ENCODE results near the gene LAMA2.

Gene LAMA2

GRCh38 chr6:129194306-129194941, 311.5 kb downstream of the LAMA2 start:
- DNase-seq (ENCODE audit: low spot score), result no peak
- TF ChIP-seq CTCF (IDR thresholded peaks at IDR 0.05; ENCODE audit: extremely low read depth, missing control alignments), result no peak

- no peak for DNase-seq (ENCODE audit: low spot score)
- TF ChIP-seq CTCF (IDR thresholded peaks at IDR 0.05; ENCODE audit: extremely low read depth, missing control alignments), result no peak
Measured at GRCh38 chr6:129195161-129195560, 312.2 kb downstream of the LAMA2 start.

- DNase-seq (ENCODE audit: low spot score), result no peak
- no peak for TF ChIP-seq CTCF (IDR thresholded peaks at IDR 0.05; ENCODE audit: extremely low read depth, missing control alignments)
Measured at GRCh38 chr6:129195643-129196042, 312.7 kb downstream of the LAMA2 start.

GRCh38 chr6:129197154-129197553, 314.2 kb downstream of the LAMA2 start:
- DNase-seq (ENCODE audit: low spot score), result no peak
- TF ChIP-seq CTCF (IDR thresholded peaks at IDR 0.05; ENCODE audit: extremely low read depth, missing control alignments), result no peak

GRCh38 chr6:129200151-129200550, 317.2 kb downstream of the LAMA2 start:
- DNase-seq (ENCODE audit: low spot score), result no peak

GRCh38 chr6:129203190-129203900, 320.4 kb downstream of the LAMA2 start:
- DNase-seq (ENCODE audit: low spot score), result no peak
- no peak for TF ChIP-seq CTCF (IDR thresholded peaks at IDR 0.05; ENCODE audit: extremely low read depth, missing control alignments)

More at GRCh38 chr6:129200151-129200550, 317.2 kb downstream of the LAMA2 start:
- TF ChIP-seq CTCF (IDR thresholded peaks at IDR 0.05; ENCODE audit: extremely low read depth, missing control alignments), result no peak

GRCh38 chr6:129206821-129207220, 323.9 kb downstream of the LAMA2 start:
- DNase-seq (ENCODE audit: low spot score), result no peak
- no peak for TF ChIP-seq CTCF (IDR thresholded peaks at IDR 0.05; ENCODE audit: extremely low read depth, missing control alignments)
